ENCODE measurements around the gene CLDN4. TPM values are rescaled to one million over a fixed set of nuclear protein-coding genes. Genes with fewer than 3 reads are reported as not detected.
"Not testable (repeated sequence)": the region's sequence is repeated elsewhere in the genome, so short reads cannot be mapped to it uniquely, and the experiment has no call there.

CLDN4 gene
- total RNA-seq, 1 donor from 2014 or later = 0.93 TPM

- DNase-seq (ENCODE audit: extremely low read depth, low read depth, low spot score) = no peak
Measured at GRCh38 chr7:73823257-73823656, 7.5 kb upstream of the CLDN4 start.

- DNase-seq (ENCODE audit: extremely low read depth, low read depth, low spot score) = no peak
Measured at GRCh38 chr7:73823873-73824592, 6.8 kb upstream of the CLDN4 start.

GRCh38 chr7:73824986-73825385, 5.8 kb upstream of the CLDN4 start:
- no peak for DNase-seq (ENCODE audit: extremely low read depth, low read depth, low spot score)

GRCh38 chr7:73827567-73828106, 3.2 kb upstream of the CLDN4 start:
- no peak for DNase-seq (ENCODE audit: extremely low read depth, low read depth, low spot score)

GRCh38 chr7:73828107-73828803, 2.5 kb upstream of the CLDN4 start:
- no peak for DNase-seq (ENCODE audit: extremely low read depth, low read depth, low spot score)

GRCh38 chr7:73828972-73829371, 1.8 kb upstream of the CLDN4 start:
- DNase-seq (ENCODE audit: extremely low read depth, low read depth, low spot score) = no peak

- DNase-seq (ENCODE audit: extremely low read depth, low read depth, low spot score) = no peak
Measured at GRCh38 chr7:73829505-73829904, 1.3 kb upstream of the CLDN4 start.

- DNase-seq (ENCODE audit: extremely low read depth, low read depth, low spot score) = no peak
Measured at GRCh38 chr7:73829921-73830680, 695 bp upstream of the CLDN4 start.

- no peak for DNase-seq (ENCODE audit: extremely low read depth, low read depth, low spot score)
Measured at GRCh38 chr7:73831584-73831833, 713 bp downstream of the CLDN4 start.

- DNase-seq (ENCODE audit: extremely low read depth, low read depth, low spot score) = no peak
Measured at GRCh38 chr7:73831834-73832651, 1.2 kb downstream of the CLDN4 start.

- no peak for DNase-seq (ENCODE audit: extremely low read depth, low read depth, low spot score)
Measured at GRCh38 chr7:73832806-73833205, 2.0 kb downstream of the CLDN4 start.

GRCh38 chr7:73833251-73833919, 2.6 kb downstream of the CLDN4 start:
- no peak for DNase-seq (ENCODE audit: extremely low read depth, low read depth, low spot score)

GRCh38 chr7:73834626-73835191, 3.9 kb downstream of the CLDN4 start:
- DNase-seq (ENCODE audit: extremely low read depth, low read depth, low spot score) = no peak

- DNase-seq (ENCODE audit: extremely low read depth, low read depth, low spot score) = not testable (repeated sequence)
Measured at GRCh38 chr7:73837167-73837566, 6.4 kb downstream of the CLDN4 start.

- no peak for DNase-seq (ENCODE audit: extremely low read depth, low read depth, low spot score)
Measured at GRCh38 chr7:73838642-73839041, 7.8 kb downstream of the CLDN4 start.

GRCh38 chr7:73839290-73839689, 8.5 kb downstream of the CLDN4 start:
- DNase-seq (ENCODE audit: extremely low read depth, low read depth, low spot score) = no peak

- no peak for DNase-seq (ENCODE audit: extremely low read depth, low read depth, low spot score)
Measured at GRCh38 chr7:73839743-73840714, 9.2 kb downstream of the CLDN4 start.

GRCh38 chr7:73840715-73841379, 10.1 kb downstream of the CLDN4 start:
- no peak for DNase-seq (ENCODE audit: extremely low read depth, low read depth, low spot score)
